CD14-positive monocyte (primary cell): ENCODE results near the gene FADS2. TPM values are rescaled to one million over a fixed set of nuclear protein-coding genes. Genes with fewer than 3 reads are reported as not detected.

Experiments used
- DNase-seq, 3 donors: peaks; one replicate each; pipeline ENCODE4 v3.0.0-alpha.2; 2011 to 2022
- H2AFZ ChIP-seq: 2 replicates; pipeline ENCODE4 v1.6.0; 2012; ENCODE audit warnings: mild to moderate bottlenecking, low read depth, low read length, inconsistent platforms; ENCODE audit not compliant: insufficient read depth, poor library complexity, severe bottlenecking
- H3K27ac ChIP-seq, 2 donors: 1 replicate in 1 of 2; 2 replicates in 1 of 2; pipeline ENCODE4 v1.5.1; 2012 to 2013; ENCODE audit warnings: low read length in 2 of 2, control low read depth in 1 of 2, inconsistent platforms in 1 of 2, low read depth in 1 of 2, mild to moderate bottlenecking in 1 of 2
- H3K27me3 ChIP-seq, 2 donors: one replicate each; pipeline versions ENCODE4 v1.6.0 to v1.6.1; 2011 to 2013; ENCODE audit warnings: low read length in 2 of 2; ENCODE audit not compliant: control insufficient read depth in 2 of 2, insufficient read depth in 2 of 2
- H3K36me3 ChIP-seq, 2 donors: replicated peaks in 1 of 2; 1 replicate in 1 of 2; 2 replicates in 1 of 2; pipeline versions ENCODE4 v1.5.1 to v1.6.1; 2012 to 2013; ENCODE audit warnings: low read length in 2 of 2, control low read depth in 1 of 2, inconsistent platforms in 1 of 2, mild to moderate bottlenecking in 1 of 2; ENCODE audit not compliant: insufficient read depth in 2 of 2, control insufficient read depth in 1 of 2
- H3K4me1 ChIP-seq, 2 donors: 1 replicate in 1 of 2; 2 replicates in 1 of 2; pipeline versions ENCODE4 v1.5.1 to v1.6.1; 2012 to 2013; ENCODE audit warnings: low read length in 2 of 2, control low read depth in 1 of 2, inconsistent platforms in 1 of 2, mild to moderate bottlenecking in 1 of 2, moderate library complexity in 1 of 2; ENCODE audit not compliant: insufficient read depth in 2 of 2, control insufficient read depth in 1 of 2
- H3K4me2 ChIP-seq: replicated peaks from 2 replicates; pipeline ENCODE3; 2012; ENCODE audit warnings: low read length, moderate library complexity, mild to moderate bottlenecking; ENCODE audit not compliant: poor library complexity, severe bottlenecking; ENCODE audit errors: extremely low read depth
- H3K4me3 ChIP-seq, 3 experiments: fragments of 200-600 bp in 1 of 3; sonication (generic) in 1 of 3; replicated peaks in 1 of 3; 1 replicate in 2 of 3; 2 replicates in 1 of 3; pipeline ENCODE4 v1.5.1; 2011 to 2013; ENCODE audit warnings: low read length in 3 of 3, mild to moderate bottlenecking in 3 of 3, control low read depth in 2 of 3, low read depth in 2 of 3, inconsistent platforms in 1 of 3, moderate library complexity in 1 of 3
- H3K79me2 ChIP-seq: 2 replicates; pipeline ENCODE4 v1.6.0; 2012; ENCODE audit warnings: mild to moderate bottlenecking, control low read depth, inconsistent platforms, low read length, moderate library complexity; ENCODE audit not compliant: insufficient read depth
- H3K9ac ChIP-seq: 2 replicates; pipeline ENCODE4 v1.6.0; 2017; ENCODE audit warnings: low read length, mild to moderate bottlenecking; ENCODE audit not compliant: insufficient read depth, poor library complexity, severe bottlenecking
- H3K9me3 ChIP-seq, 2 donors: replicated peaks in 1 of 2; 1 replicate in 1 of 2; 2 replicates in 1 of 2; pipeline versions ENCODE4 v1.5.1 to v1.6.1; 2012 to 2013; ENCODE audit warnings: low read length in 2 of 2, control low read depth in 1 of 2; ENCODE audit not compliant: control insufficient read depth in 1 of 2, insufficient read depth in 1 of 2
- H4K20me1 ChIP-seq: 2 replicates; pipeline ENCODE4 v1.6.0; 2012; ENCODE audit warnings: mild to moderate bottlenecking, low read length, control low read depth, moderate library complexity; ENCODE audit not compliant: insufficient read depth
- H3K27ac Mint-ChIP-seq, 7 donors: one replicate each; pipeline ENCODE4 v1.8.0; 2020; ENCODE audit warnings: mild to moderate bottlenecking in 7 of 7, mixed read lengths in 7 of 7, moderate library complexity in 6 of 7, inconsistent platforms in 2 of 7
- H3K27me3 Mint-ChIP-seq, 3 donors: one replicate each; pipeline ENCODE4 v1.8.0; 2021 to 2022; ENCODE audit warnings: low read depth in 3 of 3, mild to moderate bottlenecking in 3 of 3, mixed read lengths in 3 of 3, moderate library complexity in 3 of 3, inconsistent platforms in 1 of 3
- H3K36me3 Mint-ChIP-seq, 2 donors: one replicate each; pipeline ENCODE4 v1.8.0; 2020; ENCODE audit warnings: mixed read lengths in 2 of 2, inconsistent platforms in 1 of 2, mild to moderate bottlenecking in 1 of 2
- H3K4me1 Mint-ChIP-seq: one replicate; pipeline ENCODE4 v1.8.0; 2020; ENCODE audit warnings: mild to moderate bottlenecking, mixed read lengths
- H3K4me3 Mint-ChIP-seq, 2 donors: one replicate each; pipeline ENCODE4 v1.8.0; 2020; ENCODE audit warnings: mild to moderate bottlenecking in 2 of 2, mixed read lengths in 2 of 2, moderate library complexity in 1 of 2
- H3K9me3 Mint-ChIP-seq, 7 donors: one replicate each; pipeline ENCODE4 v1.8.0; 2020 to 2022; ENCODE audit warnings: mixed read lengths in 7 of 7, mild to moderate bottlenecking in 6 of 7, moderate library complexity in 6 of 7, inconsistent platforms in 2 of 7
- CTCF ChIP-seq: fragments of 200-600 bp; IDR thresholded peaks from one replicate; pipeline ENCODE4 v1.8.0; 2022; ENCODE audit warnings: antibody characterized with exemption, mild to moderate bottlenecking
- WGBS: methylation state at CpG from one replicate; pipeline ENCODE4 v1.1.5; 2013; ENCODE audit warnings: missing lambda C conversion rate; ENCODE audit not compliant: insufficient coverage; 5-methylcytosine and 5-hydroxymethylcytosine counted together
- intact Hi-C, 2 donors: fragments of 100-400 bp; cut with micrococcal nuclease; formaldehyde crosslinking; loops; one replicate each; pipeline versions ENCODE4 v1.15.0 to v1.15.1; 2023
- polyA plus RNA-seq, 3 donors: library from polyadenylated mRNA; depleted of rRNA in 1 of 3; unstranded in 2 of 3; stranded (reverse) in 1 of 3; fragments of 300-500 nt in 2 of 3; fragments of >200 nt in 1 of 3; fragmentation: Illumina TruSeq in 2 of 3; gene quantifications; 1 replicate in 2 of 3; 2 replicates in 1 of 3; pipeline ENCODE4 v1.2.3, GENCODE V29; 2012 to 2021

The FADS2 gene
- polyA plus RNA-seq, 3 donors, result 5.1 to 19.9 (median 6.4) TPM

- Histone ChIP-seq H3K27ac (no peak overlapping the region), H3K79me2 (no peaks in the 10 kb centered on the region), H3K36me3 (peaks cover 18 to 59% of the 10 kb centered on the region in 2 donors), H3K9ac (no peak overlapping the region), H3K4me3 (no peak overlapping the region), H2AFZ (no peak overlapping the region), H3K27me3 (no peaks in the 10 kb centered on the region), H3K4me1 (no peaks in the 10 kb centered on the region), H4K20me1 (no peaks in the 10 kb centered on the region), H3K4me2 (no peak overlapping the region), H3K9me3 (no peaks in the 10 kb centered on the region)
- peaks cover 0 to 5% (median 0%) of the 10 kb centered on the region in 3 donors for H3K27me3 Mint-ChIP-seq
- peaks cover 0 to 2% (median 0%) of the 10 kb centered on the region in 7 donors for H3K9me3 Mint-ChIP-seq
- TF ChIP-seq CTCF, result no peak
- DNase-seq, result no peak
- H3K27ac Mint-ChIP-seq, result peak overlapping the region in 1 of 7 donors; percentile 78
- H3K4me3 Mint-ChIP-seq, result no peak overlapping the region
- H3K36me3 Mint-ChIP-seq, result peaks cover 34 to 93% of the 10 kb centered on the region in 2 donors
- intact Hi-C loops, result no loop called here
- H3K4me1 Mint-ChIP-seq, result no peaks in the 10 kb centered on the region
- 98% methylated on average over 7 of the region's 10 CpGs for WGBS
Measured at GRCh38 chr11:61846362-61847020, 18.4 kb downstream of the FADS2 start.

GRCh38 chr11:61847914-61848581 is 19.9 kb downstream of the FADS2 start:
- H3K27ac Mint-ChIP-seq, result peak overlapping the region in 1 of 7 donors; percentile 43
- peaks cover 0 to 3% (median 0%) of the 10 kb centered on the region in 3 donors for H3K27me3 Mint-ChIP-seq

More at GRCh38 chr11:61847914-61848581, 19.9 kb downstream of the FADS2 start:
- TF ChIP-seq CTCF, result no peak
- Mint-ChIP-seq H3K4me1 (no peaks in the 10 kb centered on the region), H3K4me3 (no peak overlapping the region), H3K9me3 (peaks cover 0 to 2% (median 0%) of the 10 kb centered on the region in 7 donors), H3K36me3 (peaks cover 35 to 92% of the 10 kb centered on the region in 2 donors)
- Histone ChIP-seq H3K9ac (no peak overlapping the region), H3K4me3 (no peak overlapping the region), H2AFZ (no peak overlapping the region), H3K9me3 (no peaks in the 10 kb centered on the region), H3K79me2 (no peaks in the 10 kb centered on the region), H3K4me1 (no peaks in the 10 kb centered on the region), H3K27ac (no peak overlapping the region), H3K27me3 (no peaks in the 10 kb centered on the region), H4K20me1 (no peaks in the 10 kb centered on the region), H3K36me3 (peaks cover 18 to 47% of the 10 kb centered on the region in 2 donors), H3K4me2 (no peak overlapping the region)
- intact Hi-C loops, result no loop called here
- DNase-seq, result no peak
- 98% methylated on average over 12 of the region's 18 CpGs for WGBS
